ENCODE results near the gene USE1.

DNA sequence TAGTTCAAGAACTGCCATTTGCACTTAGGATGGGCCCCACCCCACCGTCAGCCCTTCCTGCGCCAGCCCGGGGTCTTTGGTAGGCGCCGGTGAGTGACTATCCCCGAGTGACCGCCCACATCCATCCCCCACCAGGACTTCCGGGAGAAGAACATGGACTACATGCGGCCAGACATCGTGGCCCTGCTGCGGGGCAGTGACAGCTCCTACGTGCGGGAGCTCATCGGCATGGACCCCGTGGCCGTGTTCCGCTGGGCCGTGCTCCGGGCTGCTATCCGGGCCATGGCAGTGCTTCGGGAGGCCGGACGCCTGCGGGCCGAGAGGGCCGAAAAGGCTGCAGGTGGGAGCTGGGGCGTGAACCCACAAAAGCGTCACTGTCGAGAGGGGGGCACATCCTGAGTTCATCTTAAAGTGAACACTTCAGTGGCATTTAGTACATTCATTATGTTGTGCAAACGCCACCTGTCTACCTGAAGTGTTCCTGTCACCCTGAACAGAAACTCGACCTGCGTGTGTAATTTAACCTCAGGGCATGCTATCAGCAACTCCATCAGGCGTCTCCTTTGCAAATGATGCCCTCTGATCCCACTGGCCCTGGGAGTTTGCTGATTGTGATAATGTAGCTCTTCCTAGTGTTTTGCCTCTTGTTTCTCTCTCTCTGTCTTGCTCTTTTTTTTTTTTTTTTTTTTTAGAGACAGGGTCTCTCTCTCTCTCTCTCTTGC is 42.4 kb upstream of the USE1 start:
- TF ChIP-seq, protein P1, sequence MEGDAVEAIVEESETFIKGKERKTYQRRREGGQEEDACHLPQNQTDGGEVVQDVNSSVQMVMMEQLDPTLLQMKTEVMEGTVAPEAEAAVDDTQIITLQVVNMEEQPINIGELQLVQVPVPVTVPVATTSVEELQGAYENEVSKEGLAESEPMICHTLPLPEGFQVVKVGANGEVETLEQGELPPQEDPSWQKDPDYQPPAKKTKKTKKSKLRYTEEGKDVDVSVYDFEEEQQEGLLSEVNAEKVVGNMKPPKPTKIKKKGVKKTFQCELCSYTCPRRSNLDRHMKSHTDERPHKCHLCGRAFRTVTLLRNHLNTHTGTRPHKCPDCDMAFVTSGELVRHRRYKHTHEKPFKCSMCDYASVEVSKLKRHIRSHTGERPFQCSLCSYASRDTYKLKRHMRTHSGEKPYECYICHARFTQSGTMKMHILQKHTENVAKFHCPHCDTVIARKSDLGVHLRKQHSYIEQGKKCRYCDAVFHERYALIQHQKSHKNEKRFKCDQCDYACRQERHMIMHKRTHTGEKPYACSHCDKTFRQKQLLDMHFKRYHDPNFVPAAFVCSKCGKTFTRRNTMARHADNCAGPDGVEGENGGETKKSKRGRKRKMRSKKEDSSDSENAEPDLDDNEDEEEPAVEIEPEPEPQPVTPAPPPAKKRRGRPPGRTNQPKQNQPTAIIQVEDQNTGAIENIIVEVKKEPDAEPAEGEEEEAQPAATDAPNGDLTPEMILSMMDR (IDR thresholded peaks at IDR 0.05; ENCODE audit: insufficient read depth, low read length), result no peak
- TF ChIP-seq GABPA (IDR thresholded peaks at IDR 0.05; ENCODE audit: low read depth), result no peak
- TF ChIP-seq POLR2AphosphoS5 (IDR thresholded peaks at IDR 0.05; ENCODE audit: low read depth), result no peak
